Astrocyte of the spinal cord (primary cell): ENCODE data around the gene FXYD2.
"Not testable (repeated sequence)": the region's sequence is repeated elsewhere in the genome, so short reads cannot be mapped to it uniquely, and the experiment has no call there.

Experiments used
- DNase-seq: peaks from one replicate; pipeline ENCODE4 v3.0.0; 2011; ENCODE audit warnings: low read depth, low spot score
- H3K4me3 ChIP-seq: 2 replicates; pipeline ENCODE4 v1.5.1; 2011; ENCODE audit warnings: low read depth, mild to moderate bottlenecking, low read length, moderate library complexity
- in situ Hi-C: cut with HindIII; loops from 2 replicates; pipeline ENCODE4 v1.10.0; 2017; ENCODE audit warnings: low sequenced_read_pairs
- TF ChIP-seq, protein P1 (sequence below): IDR thresholded peaks from 2 replicates; pipeline ENCODE4 v1.5.1; 2012; ENCODE audit warnings: low read depth, mild to moderate bottlenecking, low read length, inconsistent platforms

Gene FXYD2

DNA sequence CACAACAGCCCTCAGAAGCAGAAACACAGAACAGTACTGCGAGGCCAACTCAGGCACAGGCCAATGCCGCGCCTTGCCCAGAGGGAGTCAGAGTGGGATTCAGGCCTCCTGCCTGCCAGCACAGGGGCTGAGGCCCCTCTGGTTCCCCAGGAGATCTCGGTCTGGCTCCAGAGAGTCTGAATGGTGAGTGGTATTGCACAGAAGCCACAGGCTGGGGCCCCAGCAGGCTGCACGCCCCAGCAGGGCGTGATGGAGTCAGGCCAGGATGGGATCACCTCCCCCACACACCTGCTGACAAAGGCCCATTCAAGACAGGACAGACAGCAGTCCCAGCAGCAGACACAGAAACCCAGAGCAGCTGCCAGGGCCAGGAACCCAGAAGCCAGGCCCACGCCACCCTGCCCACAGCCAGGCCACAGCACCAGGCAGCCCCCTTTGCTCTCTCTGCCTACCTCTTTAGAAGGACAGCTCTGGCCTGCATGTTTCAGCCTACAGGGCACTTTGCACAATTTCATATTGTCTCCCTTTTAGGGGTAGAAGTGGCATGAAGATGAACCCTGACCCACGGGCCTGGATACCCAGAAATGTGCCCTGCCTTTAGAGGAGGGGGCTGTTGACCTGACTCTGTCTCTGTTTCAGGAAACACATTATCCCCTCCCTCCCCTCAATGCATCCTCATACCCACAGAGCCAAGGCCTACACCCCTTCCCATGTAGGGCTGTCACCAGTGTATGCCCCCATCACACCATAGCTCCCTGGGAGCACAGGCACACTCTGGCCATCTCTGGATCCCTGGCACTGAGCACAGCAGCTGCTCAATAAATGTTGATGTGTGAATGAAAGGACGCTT lies 45.8 kb upstream of the FXYD2 start:
- in situ Hi-C loops = no loop called here
- no peak for DNase-seq
- TF ChIP-seq, protein P1, sequence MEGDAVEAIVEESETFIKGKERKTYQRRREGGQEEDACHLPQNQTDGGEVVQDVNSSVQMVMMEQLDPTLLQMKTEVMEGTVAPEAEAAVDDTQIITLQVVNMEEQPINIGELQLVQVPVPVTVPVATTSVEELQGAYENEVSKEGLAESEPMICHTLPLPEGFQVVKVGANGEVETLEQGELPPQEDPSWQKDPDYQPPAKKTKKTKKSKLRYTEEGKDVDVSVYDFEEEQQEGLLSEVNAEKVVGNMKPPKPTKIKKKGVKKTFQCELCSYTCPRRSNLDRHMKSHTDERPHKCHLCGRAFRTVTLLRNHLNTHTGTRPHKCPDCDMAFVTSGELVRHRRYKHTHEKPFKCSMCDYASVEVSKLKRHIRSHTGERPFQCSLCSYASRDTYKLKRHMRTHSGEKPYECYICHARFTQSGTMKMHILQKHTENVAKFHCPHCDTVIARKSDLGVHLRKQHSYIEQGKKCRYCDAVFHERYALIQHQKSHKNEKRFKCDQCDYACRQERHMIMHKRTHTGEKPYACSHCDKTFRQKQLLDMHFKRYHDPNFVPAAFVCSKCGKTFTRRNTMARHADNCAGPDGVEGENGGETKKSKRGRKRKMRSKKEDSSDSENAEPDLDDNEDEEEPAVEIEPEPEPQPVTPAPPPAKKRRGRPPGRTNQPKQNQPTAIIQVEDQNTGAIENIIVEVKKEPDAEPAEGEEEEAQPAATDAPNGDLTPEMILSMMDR = no peak
- H3K4me3 ChIP-seq = no peak overlapping the region

DNA sequence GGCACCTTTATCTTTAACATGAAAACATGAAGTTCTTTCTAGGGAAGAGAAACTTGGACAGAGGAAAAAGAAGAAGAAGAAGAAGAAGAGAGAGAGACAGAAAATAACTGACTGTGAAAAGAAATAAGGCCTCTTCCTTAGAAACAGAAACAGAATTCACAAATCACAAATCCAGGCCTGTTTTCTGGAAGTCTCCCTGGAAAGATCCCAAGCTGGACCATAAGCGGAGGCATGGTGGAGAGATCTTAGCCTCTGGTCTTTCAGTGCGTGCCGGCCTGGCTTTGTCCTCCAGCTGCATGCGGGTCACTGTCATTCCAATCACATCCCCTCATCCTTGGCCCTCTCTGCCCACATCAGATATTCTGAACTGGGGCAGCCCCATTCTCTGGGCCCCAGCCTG lies 45.1 kb upstream of the FXYD2 start:
- no peak for DNase-seq
- H3K4me3 ChIP-seq = no peak overlapping the region
- in situ Hi-C loops = no loop called here
- TF ChIP-seq, protein P1 = no peak

DNA sequence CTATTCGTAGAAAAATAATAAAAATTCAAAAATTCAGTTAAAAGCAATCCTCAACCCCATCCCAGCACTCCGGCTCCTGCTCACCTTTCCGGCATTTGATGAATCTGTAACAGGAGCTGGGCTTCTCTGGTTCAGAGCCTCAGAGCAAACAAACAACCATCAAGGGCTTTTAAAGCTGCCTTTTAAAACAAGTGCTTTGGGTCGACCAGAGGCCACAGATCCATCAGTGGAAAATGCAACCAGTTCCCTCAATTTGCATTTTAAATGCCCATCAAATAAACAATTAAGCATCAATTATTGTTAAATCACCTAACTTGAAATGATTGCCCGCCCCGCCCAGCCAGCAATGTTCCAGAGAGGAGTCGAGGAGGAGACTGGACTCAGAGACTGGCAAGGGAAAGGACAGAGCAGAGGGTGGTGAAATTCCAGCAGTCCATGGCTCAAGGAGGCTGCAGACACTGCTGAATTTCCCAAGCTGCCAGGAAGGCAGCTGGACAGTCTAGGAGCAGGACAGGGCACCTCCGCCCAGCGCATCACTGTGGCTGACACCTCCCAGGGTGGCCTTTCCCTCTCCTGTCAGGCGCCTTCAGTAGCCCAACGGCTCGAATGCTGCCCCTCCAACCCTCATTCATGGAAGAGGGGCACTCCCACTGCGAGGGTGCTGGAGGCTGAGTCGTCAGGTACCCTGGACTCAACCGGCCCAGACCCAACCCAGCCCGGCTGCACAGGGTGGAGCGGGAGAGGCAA lies 44.4 kb upstream of the FXYD2 start:
- in situ Hi-C loops = no loop called here
- no peak for DNase-seq
- H3K4me3 ChIP-seq = no peak overlapping the region
- TF ChIP-seq, protein P1 = no peak

DNA sequence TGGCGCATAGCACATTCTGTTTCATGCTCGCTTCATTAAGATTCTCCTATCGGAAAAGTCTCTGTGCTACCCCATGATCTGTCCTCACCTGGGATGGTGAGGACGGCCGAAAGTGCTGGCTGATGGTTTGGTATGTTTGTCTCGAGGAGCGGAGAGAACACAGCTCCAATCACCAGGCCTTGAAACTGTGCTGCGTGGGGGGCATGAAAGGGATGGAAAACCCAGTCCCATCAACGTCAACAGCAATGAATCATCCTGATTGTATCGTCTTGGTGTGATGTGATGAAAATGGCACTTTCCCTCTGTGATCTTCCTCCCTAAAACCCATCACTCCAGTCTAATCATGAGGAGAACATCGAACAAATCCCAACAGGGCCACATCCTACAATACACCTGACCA lies 43.5 kb upstream of the FXYD2 start:
- H3K4me3 ChIP-seq = no peak overlapping the region
- DNase-seq = no peak
- in situ Hi-C loops = no loop called here
- TF ChIP-seq, protein P1 = no peak

DNA sequence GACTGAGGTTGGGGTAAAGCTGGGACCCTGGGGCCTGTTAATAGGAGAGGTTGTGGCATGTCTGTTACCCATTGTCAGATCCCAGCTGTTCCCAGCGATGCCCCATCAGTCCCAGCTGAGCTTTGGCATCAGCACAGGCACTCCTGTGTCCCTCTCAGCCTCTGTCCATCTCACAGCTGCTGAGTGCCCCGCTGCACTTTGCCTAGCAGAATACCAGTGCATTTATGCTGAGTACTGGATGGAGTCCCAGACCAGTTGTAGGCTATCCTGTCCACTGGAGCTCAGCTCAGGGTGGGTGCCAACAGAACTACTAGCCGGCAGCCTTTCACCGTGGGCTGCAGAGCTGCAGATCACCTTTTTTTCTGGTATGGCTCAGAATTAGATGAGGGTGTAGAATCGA lies 42.0 kb upstream of the FXYD2 start:
- in situ Hi-C loops = no loop called here
- TF ChIP-seq, protein P1 = no peak
- DNase-seq = no peak
- no peak overlapping the region for H3K4me3 ChIP-seq

DNA sequence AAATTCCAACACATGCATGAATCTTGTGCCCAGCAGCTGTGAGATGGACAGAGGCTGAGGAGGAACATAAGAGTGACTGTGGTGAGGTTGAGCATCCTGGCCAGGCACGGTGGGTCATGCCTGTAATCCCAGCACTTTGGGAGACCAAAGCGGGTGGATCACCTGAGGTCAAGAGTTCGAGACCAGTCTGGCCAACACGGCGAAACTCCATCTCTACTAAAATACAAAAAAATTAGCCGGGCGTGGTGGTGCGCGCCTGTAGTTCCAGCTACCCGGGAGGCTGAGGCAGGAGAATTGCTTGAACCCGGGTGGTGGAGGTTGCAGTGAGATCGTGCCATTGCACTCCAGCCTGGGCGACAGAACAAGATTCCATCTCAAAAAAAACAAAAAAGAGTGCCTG lies 41.0 kb upstream of the FXYD2 start:
- H3K4me3 ChIP-seq, in situ Hi-C loops, DNase-seq: not testable (repeated sequence)

DNA sequence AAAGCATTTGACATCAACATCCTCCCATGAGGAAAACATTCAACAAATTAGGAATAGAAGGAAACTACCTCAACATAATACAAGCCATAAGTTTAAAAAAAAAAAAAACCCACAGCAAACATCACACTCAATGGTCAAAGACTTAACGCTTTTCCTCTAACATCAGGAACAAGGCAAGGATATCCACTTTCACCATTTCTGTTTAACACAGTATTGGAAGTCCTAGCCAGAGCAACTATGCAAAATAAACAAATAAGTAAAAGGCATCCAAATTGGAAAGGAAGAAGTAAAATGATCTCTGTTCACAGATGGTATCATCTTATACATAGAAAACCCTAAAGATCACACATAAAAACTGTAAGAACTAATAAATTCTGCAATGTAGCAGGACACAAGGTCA lies 38.8 kb upstream of the FXYD2 start:
- no peak for DNase-seq
- H3K4me3 ChIP-seq = no peak overlapping the region
- TF ChIP-seq, protein P1 = no peak
- in situ Hi-C loops = no loop called here
